Right lobe of liver (tissue), 4 donors: Measurements from ENCODE around the gene ADH4.

Experiments used
- CTCF ChIP-seq, 4 donors: fragments of 200-600 bp in 3 of 4; fragments of 450-650 bp in 1 of 4; IDR thresholded peaks; one replicate each; pipeline versions ENCODE4 v1.5.1 to v1.8.0; 2016 to 2022; ENCODE audit warnings: antibody characterized with exemption in 4 of 4, mild to moderate bottlenecking in 2 of 4
- POLR2A ChIP-seq: fragments of 450-650 bp; IDR thresholded peaks from one replicate; pipeline ENCODE4 v1.6.1; 2017; ENCODE audit warnings: antibody characterized with exemption, mild to moderate bottlenecking
- donor health status: DM: no; HTN: no; CAD: no.
- donor health status: DM: no; HTN: no; CAD: no.
- donor health status: DM: no; HTN: yes; CAD: no.

- no peak for TF ChIP-seq CTCF (IDR thresholded peaks at IDR 0.05)
- TF ChIP-seq POLR2A: no peak
Observed at GRCh38 chr4:99149426-99150019, 5.4 kb upstream of the ADH4 start.
